AG20443 (cell line): ENCODE results near the gene VANGL1.

Experiments
- DNase-seq: peaks from one replicate; pipeline ENCODE4 v3.0.0; 2012; ENCODE audit warnings: low spot score, mixed read lengths

VANGL1 gene

DNA sequence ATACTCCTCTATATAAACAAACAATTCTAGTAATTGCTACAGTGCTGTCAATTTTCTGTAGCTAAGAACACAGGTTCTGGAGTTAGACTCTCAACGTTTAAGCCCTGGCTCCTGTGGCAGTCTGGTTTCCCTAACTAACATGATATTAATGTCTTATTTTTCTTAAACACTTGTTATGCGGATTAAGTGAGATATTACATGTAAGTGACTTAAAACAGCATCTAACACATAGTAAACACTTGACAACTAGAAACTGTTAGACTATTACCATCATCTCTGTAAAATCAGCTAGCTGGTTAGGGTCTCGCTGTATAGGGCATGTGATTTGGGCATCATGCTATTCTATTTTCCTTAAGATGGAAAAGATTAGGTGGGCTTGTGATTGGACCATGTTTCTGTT is 2.3 kb downstream of the VANGL1 start:
- no peak for DNase-seq

DNA sequence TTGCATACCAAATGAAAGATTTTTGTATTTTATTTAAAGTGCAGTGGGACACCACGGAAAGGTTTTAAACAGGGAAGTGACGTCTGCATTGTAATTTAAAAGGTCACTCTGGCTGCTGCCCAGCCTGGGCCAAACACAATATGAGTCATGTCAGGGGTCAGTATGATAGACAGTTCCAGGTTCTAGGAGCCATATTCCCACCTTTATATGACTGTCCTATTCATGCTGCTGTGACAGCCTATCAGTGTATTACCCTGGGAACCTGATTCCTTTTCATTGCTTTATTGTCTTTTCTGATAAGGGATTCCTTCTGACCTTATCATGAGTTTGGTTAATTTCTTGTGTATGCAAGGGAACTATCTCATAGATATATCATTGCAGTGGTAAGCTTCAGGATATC is 5.3 kb downstream of the VANGL1 start:
- no peak for DNase-seq

DNA sequence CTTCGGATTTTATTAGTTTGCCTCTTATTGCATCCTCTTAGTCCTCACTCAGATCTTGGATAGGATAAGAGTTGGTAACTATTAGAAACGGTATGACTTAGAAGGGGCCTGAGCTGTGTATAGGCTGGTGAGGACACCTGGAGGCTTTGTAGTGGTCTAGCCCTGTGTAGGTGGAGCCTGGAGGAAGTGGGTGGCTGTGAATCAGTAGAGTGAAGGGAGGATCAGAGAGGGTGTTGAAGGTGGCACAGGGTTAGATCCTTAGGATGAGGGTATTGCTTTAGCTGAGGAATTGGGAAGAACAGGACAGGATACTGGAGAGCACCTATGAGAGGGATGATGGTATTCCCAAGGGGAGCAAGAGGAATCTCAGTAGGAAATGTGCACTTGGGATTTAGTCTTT is 5.7 kb downstream of the VANGL1 start:
- DNase-seq = no peak

DNA sequence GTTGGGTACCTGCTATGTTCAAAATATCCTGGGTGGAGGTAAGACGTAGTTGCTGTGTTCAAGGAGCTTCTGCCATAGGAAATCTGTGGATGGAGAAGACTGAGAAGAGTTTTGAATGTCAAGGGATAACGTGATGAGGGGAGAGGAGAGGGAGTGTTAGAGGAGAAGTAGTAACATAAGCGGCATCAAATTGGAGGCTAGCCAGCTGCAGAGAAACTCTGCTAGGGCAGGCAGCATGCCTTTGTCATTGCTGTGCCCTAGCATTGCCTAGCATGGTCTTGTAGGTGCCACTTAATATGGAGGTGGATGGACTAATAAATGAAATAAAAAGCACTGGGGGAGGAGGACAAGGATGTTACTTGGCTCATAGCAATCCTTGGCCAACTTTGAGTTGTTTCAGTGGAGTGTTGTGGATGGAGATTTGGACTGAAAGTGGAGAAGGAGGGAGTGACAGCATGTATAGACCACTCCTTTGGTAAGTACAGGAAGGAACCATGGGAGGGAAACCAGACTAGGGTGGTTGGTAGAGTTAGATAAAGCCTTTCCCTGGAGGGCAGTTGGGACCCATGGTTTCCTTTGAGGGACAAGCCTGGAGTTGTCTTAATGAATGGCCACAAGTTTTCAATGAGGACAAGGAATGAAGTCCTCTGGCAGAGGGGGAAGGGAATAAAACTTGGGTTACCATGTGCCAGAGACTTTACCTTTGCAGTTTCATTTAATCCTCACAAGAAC is 6.3 kb downstream of the VANGL1 start:
- no peak for DNase-seq

DNA sequence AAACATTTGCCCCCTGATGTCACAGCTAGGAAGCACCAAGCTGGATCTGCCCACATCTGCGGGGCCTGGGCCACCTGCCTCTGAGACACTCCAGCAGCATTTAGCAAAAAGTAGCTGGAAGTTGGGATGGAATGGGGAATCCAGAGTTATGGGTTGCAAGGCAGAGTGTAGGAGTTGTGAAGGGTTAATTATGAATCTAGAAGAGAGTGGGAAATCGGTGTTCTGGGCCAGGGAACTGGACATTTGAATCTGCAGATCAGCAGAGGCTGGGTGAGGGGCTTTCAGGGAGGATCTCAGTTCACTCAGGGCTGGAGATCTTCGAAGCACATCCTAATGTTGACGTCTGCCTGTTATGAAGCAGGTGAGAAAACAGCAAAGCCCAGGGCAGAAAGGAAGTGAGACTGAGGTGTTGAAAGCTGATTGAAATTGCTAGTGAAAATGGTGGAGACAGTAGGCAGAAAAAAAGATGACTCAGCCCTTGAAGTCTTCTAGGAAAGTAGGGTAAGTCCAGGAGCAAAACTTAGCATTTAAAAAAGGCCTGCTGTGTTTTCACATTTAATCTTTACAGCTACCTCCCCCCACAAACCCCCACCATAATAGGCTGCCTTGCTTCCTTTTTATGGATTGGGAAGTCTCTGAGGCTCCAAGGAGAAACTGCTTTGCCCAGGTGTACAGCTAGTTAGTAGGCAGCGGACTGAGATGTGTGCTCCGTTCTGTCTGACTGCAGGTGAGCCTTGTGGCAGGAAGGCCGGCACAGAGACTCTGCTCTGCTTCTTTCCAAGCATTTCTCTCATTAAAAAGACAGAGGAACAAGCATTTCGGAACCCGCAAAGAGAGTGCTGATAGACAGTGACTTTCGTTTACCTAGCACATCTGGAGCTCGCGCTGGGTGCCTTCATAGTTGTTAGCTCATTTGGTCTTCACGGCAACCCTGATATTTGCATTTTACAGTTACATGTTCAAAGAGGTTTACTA is 7.2 kb downstream of the VANGL1 start:
- DNase-seq = no peak

DNA sequence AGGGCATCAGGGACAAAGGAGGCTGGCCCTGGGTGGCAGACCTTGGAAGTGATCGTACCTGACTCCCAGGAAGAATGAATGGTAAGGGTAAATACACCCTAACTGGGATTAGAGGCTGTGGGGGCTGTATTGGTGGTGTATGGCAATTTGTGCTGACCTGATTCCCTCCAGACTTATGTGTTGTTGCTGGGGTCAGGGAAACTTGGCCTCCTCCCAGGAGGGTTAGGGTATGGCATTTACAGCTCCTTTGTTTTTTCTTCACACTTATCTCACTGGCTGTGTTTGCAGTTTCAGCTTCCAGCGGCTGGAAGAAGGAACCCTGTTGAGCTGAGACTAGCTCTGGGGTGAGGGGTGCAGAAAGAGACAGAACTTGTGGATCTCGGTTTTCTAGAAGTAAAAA is 8.2 kb downstream of the VANGL1 start:
- DNase-seq = no peak

DNA sequence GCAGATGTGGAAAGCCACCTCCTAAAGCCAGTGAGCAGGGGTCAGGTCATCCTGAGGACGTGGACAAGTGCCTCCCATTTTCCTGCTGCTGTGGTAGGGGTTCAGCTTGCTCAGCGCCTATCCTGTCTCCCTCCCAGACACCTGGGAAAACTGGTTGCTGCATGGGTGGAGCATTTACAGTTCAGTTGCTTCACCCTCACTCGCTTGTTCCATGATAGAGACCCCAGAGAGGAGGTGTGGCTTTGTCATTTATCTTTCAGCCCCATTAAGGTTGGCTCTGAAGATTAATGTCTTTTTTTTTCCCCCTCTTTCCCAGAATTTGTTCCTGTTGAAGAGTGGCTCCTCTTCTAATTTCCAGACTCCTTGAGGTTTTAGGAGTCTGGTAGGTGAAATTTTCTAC is 9.2 kb downstream of the VANGL1 start:
- DNase-seq = no peak

DNA sequence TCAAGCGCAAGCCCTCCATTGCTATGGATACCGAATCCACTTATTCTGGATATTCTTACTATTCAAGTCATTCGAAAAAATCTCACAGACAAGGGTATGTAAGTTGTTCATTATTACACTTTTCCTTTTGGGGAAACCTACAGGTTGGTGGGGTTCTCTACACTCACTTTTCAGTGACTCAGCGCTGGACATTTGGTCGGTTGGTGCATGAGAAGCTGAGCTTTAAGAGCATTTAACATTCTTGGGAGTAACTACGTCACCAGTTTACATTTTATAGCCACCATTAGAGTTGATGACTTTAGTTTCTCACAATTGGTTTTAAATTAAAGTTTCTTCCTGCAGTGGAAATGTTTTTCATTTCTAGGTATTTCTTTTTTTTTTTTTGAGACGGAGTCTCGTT is 9.6 kb downstream of the VANGL1 start:
- DNase-seq = no peak

DNA sequence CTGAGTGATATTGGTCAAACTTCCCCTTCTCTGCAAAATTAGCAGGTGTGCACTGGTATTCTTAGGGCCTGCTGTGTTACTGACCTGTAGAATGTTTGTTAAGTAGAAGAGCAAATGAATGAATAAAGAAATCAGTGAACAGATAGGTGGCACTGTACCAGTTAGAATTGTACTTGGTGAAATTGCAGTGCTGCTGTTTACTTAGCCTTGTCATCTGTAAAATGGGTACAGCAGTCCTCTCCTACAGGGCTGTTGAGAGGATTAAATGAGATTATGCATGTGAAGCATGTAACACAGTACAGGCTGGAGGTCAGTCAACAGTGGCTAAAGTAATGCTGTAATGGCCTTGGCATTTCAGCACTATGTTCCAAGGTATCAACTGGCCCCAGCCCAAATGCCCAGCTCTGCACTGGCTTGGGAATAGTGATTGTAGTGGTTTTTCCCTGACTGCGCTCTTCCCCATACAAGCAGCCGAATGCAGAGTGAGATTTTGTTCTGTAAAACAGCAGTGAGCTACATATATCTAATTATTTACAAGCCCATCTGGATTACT is 10.5 kb downstream of the VANGL1 start:
- no peak for DNase-seq

DNA sequence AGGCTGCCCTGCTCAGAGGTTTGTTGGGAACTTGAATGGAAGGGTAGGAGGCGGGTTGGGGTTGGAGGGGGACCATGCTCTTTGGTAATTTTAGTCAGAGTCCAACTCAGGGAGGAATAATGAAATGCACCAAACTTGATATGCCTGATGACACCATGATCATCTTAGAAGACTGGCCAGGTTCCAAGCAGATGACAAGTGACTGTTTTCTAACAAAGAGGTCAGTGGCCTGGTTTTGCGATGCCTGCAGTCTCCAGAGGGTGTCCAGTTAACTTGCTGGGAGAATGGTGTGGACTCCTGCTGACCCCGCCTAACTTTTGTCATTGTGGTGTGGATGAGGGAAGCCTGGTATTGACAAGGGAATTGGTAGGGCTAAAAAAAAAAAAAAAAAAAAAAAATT is 12.4 kb downstream of the VANGL1 start:
- DNase-seq = no peak

DNA sequence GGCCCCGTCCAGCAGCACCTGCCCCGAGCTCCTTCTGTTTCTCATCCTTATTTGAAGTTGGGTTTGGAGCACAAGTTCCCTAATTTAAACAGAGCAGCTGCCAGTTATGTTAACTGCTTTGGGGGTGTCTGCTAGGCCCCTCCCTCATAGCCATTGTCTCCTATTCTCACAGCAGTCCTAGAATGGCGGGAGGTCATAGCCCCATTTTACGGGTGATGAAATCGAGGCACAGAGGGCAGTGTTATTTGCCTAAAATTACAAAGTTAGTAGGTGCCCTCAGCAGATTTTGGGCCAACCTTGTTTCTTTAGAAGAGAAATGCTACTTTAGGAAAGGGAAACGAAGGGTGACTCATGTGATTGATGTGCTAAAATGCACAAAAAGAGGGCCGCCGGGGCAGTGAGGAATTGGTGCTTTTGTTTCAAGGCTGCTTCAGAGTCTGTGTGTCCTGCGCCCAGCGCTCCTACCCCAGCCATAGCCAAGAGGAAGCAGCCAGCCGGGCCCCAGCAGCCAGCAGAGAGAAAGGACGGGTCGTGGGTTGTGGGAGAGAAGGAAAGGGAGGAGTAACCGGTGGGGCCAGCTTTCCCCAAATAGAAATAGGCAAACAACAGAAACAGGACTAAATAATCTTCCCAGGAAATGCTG is 13.0 kb downstream of the VANGL1 start:
- no peak for DNase-seq

DNA sequence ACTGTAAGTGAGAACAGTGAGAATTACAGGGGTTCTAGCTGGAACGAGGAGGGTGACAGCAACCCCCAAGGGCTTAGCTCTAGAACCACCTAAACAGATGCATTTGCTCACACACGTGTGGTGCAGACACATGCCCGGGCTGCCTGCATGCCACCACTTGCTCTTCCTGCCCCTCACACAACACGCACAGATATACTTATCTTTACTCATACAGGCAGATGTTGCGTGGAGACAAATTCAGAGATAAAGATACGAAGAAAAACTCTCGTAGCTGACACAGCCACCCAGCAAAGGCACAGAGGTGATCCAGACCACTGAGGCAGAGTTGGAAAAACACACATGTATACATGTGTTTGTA is 13.5 kb downstream of the VANGL1 start:
- no peak for DNase-seq

DNA sequence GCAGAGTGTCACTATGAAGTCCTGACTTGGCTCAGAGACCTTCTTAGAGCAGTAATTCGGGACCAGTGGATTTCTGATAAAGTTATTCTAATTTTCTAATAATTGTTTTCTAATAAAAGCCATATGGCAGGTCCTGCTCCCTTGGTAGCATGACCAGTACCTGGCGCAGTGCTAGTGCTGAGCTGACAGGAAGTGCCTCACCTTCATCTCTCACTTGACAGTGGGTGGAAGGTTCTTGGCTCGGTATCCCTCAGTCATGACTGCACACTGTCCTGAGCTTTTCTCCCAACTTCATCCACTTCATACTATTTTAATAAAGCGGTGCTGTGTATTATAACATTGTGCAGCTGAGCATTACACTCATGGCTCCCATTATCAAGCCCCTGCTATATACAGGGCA is 14.1 kb downstream of the VANGL1 start:
- DNase-seq = no peak

DNA sequence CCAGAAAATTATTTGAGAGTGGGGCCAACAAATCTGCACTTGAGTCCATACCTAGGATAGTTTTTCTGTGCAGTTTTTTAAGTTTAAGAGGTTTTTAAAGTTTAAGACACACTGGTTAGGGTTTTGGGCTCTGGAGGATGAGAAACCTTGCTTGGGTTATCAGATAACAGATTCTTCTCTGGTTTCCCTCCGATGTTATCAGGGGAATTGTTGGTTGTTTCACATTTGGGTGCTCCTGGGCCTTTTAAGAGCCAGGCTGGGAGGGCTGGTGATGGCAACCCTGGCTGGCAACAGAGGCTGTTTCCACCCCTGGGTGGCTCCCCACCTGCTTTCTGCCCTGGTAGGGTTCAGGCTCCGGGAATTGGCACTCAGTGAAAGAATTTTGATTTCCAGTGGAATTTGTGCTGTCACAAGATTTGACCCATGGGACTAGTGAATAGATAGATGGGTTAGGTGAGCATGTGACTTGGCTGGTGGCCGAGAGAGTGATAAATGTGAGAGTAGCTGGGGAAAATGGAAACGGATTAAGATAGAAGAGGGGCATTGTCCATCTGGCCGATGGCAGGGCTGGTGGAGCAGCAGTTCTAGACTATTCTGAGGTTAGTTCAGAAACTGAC is 14.8 kb downstream of the VANGL1 start:
- DNase-seq = no peak

DNA sequence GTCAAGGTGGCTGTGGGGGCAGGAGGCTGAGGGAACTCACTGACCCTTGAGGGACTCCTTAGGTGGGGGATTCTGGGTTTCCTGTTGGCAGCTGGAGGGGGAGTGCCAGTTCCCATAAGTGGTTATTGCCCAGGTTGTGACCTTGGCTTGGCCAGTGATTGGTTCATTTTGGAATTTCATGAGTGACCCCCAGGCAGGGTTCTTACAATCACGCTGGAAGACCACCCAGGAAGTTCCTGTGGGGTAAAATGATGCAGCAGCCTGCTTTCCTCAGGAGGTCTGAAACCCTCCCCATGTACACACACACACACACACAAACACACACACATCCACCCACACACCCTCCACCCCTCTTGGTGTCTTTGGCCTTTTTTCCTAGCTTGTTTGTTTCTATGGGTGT is 16.9 kb downstream of the VANGL1 start:
- no peak for DNase-seq

DNA sequence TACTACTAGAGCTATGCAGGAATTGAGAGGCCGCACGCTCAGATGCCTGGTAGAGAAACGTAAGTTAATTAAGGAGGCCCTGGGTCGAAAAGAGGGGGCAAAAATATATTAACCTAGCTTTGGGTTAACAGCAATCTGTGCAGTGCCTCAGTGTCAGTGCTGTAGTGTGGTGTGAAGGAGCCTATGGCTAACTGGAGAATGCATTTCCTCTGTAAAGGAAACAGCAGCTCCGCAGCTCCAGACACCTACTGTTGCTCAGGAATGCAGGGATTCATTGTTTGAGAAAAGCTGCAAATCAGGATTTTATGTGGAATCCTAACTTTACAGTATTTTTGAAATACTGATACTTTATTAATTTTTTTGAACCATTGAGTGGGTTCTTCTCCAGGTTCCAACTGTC is 18.4 kb downstream of the VANGL1 start:
- no peak for DNase-seq

DNA sequence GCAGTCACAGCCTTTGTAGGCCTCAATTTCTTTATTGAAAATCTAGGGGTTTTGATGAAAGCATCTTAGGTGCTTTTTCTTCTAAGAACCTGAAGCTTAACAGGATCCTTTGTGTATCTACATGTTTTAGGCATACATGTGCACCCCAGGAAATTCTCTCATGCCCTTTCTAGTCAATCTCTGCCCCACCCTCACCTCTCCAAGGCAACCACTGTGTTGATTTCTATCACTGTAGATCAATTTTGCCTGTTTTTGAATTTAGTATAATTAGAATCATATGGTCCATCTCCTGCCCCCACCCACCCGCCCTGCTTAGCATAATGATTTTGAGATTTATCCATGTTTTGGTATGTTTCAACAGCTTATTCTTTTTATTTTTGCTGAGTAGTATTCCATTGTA is 19.4 kb downstream of the VANGL1 start:
- no peak for DNase-seq

DNA sequence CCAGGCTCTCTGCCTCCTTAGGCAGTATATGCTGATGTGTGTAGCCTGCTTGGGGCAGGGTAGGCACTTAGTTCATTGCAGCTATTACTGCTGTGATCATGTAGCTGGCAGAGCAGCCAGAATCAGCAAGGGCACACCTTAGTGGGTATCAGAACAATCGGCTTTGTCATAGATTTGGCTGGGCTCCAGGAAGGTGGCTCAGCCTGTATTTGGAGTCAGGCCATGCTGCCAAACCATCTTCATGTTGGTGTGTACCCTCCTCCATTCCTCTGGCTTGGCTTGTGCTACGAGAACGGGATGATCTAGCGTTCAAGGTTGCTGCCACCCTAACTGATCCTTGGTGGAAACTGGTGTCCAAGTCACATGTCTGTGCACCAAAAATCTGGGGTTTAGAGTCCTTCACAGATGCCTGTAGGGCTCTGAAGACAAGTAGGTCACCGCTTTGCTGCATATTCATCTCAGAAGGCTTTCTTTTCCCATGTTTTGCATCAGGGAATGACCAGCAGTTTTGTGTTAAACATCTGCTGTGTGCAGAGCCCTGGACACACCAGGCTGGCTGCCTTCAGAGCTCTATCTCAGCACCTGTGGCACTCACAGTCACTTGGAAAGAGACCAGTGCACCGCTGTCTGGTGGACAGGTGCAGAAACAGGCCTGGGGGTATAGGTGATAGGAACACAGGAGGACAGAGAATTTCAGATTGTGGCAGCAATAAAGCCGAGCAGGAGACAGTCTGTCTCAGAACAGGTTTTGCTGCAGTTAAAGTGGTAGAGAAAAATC is 23.7 kb downstream of the VANGL1 start:
- DNase-seq = no peak

DNA sequence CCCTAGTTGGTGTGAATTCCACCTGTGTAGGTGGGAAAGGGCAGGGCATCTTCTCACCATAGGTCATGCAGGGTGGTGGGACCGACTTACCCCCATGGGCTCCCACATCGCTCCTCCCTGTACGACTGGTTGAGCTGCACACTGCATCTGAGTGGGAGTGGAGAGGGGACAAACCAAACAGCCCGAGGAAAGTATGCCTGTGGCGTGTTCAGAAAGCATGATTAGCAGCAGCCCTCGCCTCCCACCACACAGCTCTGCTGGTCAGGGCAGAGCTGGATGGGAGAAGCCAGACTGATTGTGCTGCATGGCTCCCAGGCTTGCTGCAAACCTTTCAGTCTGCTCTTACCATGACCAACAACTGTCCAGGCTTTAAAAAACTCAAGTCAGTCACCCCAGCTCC is 24.4 kb downstream of the VANGL1 start:
- DNase-seq = no peak

DNA sequence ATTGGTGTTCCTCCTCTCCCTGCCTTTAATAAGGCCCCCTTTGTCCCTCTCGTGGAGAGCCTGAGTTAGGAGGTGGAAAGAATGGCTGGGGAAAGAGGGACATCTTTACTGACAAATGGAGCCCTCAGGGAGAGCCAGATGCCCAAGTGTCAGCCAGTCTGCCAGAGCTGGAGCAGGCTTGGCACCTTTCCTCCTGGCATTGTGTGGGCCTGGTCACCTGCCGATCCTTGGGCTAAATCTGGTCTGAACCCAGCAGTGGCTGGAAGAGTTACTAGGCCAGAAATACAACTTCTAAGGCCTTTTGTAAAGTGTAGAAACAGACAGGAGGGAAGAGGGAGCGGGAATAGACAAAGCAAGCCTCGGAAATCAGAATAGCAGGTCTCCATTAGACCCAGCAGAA is 24.9 kb downstream of the VANGL1 start:
- no peak for DNase-seq

DNA sequence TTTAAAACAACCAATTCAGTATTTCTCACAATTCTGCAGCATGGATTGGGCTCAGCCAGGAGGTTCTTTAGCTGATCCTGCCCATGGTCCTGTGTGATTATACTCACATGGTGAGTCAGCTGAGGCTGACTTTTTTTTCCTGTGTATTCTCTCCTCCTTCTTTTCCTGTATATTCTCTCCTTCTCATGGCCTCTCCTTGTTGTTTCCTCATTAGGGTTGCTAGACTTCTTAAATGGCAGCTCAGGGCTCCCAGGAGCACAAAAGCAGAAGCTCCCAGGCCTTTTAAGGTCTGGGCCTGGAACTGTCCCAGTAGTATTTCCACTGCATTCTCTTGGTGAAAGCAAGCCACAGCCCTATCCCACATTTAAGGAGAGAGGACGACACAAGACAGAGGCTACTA is 26.8 kb downstream of the VANGL1 start:
- DNase-seq = no peak
